ENCODE measurements around the gene COTL1. TPM values are rescaled to one million over a fixed set of nuclear protein-coding genes. Genes with fewer than 3 reads are reported as not detected.
A peak's percentile ranks its signal among the peaks of the same experiment; 100 is the strongest.

Gene COTL1
- total RNA-seq, 1 donor from 2014 or later = 179 TPM

- no peak overlapping the region for H3K4me3 Mint-ChIP-seq
- no peak for DNase-seq (ENCODE audit: extremely low spot score, unreplicated experiment)
- no peaks in the 10 kb centered on the region for H3K27me3 Mint-ChIP-seq
- H3K4me1 Mint-ChIP-seq (ENCODE audit: unreplicated experiment) = peaks cover 47% of the 10 kb centered on the region
- peak overlapping the region; percentile 78 for H3K27ac Mint-ChIP-seq
- TF ChIP-seq CTCF (conservative IDR thresholded peaks at IDR 0.05) = no peak
- H3K36me3 Mint-ChIP-seq = peaks cover 14% of the 10 kb centered on the region
- H3K9me3 Mint-ChIP-seq = no peaks in the 10 kb centered on the region
These were observed 23.8 kb downstream of the COTL1 start for GRCh38 chr16:84593825-84594724.

GRCh38 chr16:84592718-84593117 is 25.2 kb downstream of the COTL1 start:
- TF ChIP-seq CTCF (conservative IDR thresholded peaks at IDR 0.05) = no peak
- Mint-ChIP-seq H3K9me3 (no peaks in the 10 kb centered on the region), H3K27me3 (no peaks in the 10 kb centered on the region), H3K36me3 (peaks cover 14% of the 10 kb centered on the region), H3K4me3 (no peak overlapping the region), H3K4me1 (ENCODE audit: unreplicated experiment) (peaks cover 39% of the 10 kb centered on the region), H3K27ac (no peak overlapping the region)
- no peak for DNase-seq (ENCODE audit: extremely low spot score, unreplicated experiment)

GRCh38 chr16:84589975-84590719 is 27.7 kb downstream of the COTL1 start:
- Mint-ChIP-seq H3K4me3 (no peak overlapping the region), H3K9me3 (no peaks in the 10 kb centered on the region), H3K27ac (no peak overlapping the region), H3K4me1 (ENCODE audit: unreplicated experiment) (peaks cover 43% of the 10 kb centered on the region), H3K36me3 (peaks cover 9% of the 10 kb centered on the region), H3K27me3 (no peaks in the 10 kb centered on the region)
- TF ChIP-seq CTCF (conservative IDR thresholded peaks at IDR 0.05) = no peak
- DNase-seq (ENCODE audit: extremely low spot score, unreplicated experiment) = no peak

- peaks cover 9% of the 10 kb centered on the region for H3K36me3 Mint-ChIP-seq
- TF ChIP-seq CTCF (conservative IDR thresholded peaks at IDR 0.05) = no peak
- no peaks in the 10 kb centered on the region for H3K9me3 Mint-ChIP-seq
- H3K27ac Mint-ChIP-seq = no peak overlapping the region
- no peak for DNase-seq (ENCODE audit: extremely low spot score, unreplicated experiment)
- no peaks in the 10 kb centered on the region for H3K27me3 Mint-ChIP-seq
- H3K4me1 Mint-ChIP-seq (ENCODE audit: unreplicated experiment) = peaks cover 42% of the 10 kb centered on the region
- H3K4me3 Mint-ChIP-seq = no peak overlapping the region
These were observed 28.9 kb downstream of the COTL1 start for GRCh38 chr16:84588991-84589390.

- H3K4me1 Mint-ChIP-seq (ENCODE audit: unreplicated experiment) = peaks cover 25% of the 10 kb centered on the region
- DNase-seq (ENCODE audit: extremely low spot score, unreplicated experiment) = no peak
- H3K27ac Mint-ChIP-seq = no peak overlapping the region
These were observed 32.0 kb downstream of the COTL1 start for GRCh38 chr16:84585886-84586285.

More at GRCh38 chr16:84585886-84586285, 32.0 kb downstream of the COTL1 start:
- H3K9me3 Mint-ChIP-seq = no peaks in the 10 kb centered on the region
- no peaks in the 10 kb centered on the region for H3K36me3 Mint-ChIP-seq
- no peak for TF ChIP-seq CTCF (conservative IDR thresholded peaks at IDR 0.05)
- no peak overlapping the region for H3K4me3 Mint-ChIP-seq
- no peaks in the 10 kb centered on the region for H3K27me3 Mint-ChIP-seq

All from type B pancreatic cell (in vitro differentiated cells).